Measurements from ENCODE around the gene GLDC.
"Not testable (repeated sequence)": the region's sequence is repeated elsewhere in the genome, so short reads cannot be mapped to it uniquely, and the experiment has no call there.

The GLDC gene

GRCh38 chr9:6645355-6646292 lies at the start of gene GLDC:
Gene GLDC (minus strand): TSS chr9:6645729. CDS start chr9:6645499, 230 bp downstream.
- peak; percentile 67 for DNase-seq

- DNase-seq: no peak
Measured at GRCh38 chr9:6692881-6693361, 47.4 kb upstream of the GLDC start.

DNA sequence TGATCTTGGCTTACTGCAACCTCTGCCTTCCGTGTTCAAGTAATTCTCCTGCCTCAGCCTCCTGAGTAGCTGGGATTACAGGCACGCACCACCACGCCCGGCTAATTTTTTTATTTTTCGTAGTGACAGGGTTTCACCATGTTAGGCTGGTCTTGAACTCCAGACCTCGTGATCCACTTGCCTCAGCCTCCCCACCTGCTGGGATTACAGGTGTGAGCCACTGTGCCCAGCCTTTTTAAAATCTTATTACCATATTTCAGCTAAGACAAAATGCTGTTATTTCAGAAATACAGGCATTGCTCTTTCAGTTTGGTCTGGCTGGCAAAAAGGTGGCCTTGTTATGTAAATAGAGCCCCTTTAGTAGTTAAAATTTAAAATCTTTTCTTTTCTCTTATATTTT lies 46.9 kb upstream of the GLDC start:
- DNase-seq: no peak

DNA sequence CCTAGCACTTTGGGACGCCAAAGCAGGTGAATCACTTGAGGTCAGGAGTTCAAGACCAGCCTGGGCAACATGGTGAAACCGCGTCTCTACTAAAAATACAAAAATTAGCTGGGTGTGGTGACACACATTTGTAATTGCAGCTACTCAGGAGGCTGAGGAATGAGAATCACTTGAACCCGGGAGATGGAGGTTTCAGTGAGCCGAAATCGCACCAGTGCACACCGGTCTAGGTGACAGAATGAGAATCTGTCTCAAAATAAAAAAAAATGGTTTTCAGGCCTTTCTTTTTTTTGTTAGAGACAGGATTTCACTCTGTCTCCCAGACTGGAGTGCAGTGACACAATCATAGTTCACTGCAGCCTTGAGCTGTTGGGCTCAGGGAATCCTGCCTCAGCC lies 45.1 kb upstream of the GLDC start:
- DNase-seq: not testable (repeated sequence)

DNA sequence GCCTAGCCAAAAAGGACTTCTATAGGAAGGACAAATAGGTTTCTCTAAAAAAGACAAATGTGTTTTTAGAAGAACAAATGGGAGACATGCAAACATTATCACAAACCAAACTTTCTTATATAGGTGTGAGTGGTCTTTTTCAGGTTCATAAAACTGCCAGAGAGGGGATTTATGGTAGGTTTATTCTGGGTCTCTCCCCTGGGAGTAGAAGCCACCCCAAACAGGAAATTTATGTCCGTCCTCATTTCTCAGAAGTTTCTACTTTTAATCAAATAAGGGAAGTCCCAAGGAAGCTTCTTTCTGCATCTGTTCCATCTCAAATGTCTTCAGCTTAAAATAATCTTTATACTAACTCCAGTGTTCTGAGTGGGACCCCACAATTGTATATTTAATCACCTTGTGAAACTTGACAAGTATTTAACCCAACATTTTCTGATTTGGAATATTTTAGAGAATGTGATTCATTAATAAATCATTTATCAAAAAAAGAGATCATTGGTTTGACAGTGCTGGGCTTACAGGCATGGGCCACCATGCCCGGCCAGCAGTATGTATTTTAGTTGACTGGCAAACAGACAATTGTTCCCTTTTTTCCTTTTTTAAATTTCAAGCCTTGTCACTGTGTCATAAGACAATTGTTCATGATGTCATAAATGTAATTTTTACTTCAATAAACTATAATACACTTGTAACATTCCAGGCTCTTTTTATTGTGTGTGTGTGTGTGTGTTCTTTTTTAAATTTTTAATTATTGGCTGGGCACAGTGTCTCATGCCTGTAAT lies 44.6 kb upstream of the GLDC start:
- DNase-seq: no peak

- DNase-seq: no peak
Measured at GRCh38 chr9:6687180-6687579, 41.7 kb upstream of the GLDC start.

- DNase-seq: no peak
Measured at GRCh38 chr9:6686396-6686795, 40.9 kb upstream of the GLDC start.

DNA sequence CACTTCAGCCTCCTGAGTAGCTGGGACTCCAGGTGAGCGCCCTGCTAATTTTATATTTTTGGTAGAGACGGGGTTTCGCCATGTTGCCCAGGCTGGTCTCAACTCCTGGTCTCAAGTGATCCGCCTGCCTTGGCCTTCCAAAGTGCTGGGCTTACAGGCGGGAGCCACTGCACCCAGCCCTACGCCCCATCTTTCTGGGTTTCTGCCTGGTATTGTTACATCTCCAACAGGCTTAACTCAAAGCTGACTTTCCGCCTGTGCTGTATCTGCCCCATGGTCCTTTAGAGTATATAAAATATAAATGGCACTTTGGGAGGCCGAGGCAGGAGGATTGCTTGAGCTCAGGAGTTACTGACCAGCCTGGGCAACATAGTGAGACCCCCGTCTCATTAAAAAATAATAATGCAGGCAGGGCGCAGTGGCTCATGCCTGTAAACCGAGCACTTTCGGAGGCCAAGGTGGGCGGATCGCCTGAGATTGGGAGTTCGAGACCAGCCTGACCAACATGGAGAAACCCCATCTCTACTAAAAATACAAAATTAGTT lies 36.5 kb upstream of the GLDC start:
- no peak for DNase-seq

DNA sequence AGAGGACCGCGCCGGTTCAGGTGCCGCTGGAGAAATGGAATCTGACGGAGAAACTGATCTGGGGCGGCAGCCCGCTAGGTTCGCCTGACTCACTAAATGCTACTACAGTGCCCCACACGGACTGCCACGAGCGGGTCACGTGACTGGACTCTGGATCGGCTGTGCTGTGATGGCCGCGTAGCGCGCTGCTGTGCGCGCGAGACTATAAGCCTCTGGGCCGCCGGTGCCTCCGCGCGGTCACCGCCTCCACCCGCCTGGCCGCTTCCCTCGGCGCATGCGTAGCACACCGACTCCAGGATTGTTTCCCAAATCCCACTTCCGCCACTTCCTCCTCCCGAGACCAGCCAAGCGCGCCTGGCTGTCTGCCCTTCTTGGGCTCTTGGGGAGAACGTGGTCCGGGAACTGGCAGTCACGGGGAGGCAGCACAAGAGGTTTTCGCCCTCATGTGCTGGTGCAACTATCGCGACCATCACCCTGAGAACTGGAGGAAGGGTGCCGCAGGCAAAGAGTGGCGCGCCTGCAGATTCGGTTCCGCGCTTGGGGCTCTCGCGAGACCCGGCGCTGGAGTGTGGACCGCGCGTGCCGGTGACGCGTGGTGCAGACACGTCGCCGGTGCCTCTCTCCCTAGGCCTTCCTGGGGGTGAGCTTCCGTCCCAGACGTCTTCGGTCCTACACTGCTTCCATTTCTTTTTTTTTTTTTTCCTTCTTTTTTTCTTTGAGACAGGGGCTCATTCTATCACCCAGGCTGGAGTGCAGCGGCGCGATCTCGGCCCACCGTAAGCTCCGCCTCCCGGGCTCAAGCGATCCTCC lies 35.8 kb upstream of the GLDC start:
- peak; percentile 75 for DNase-seq

DNA sequence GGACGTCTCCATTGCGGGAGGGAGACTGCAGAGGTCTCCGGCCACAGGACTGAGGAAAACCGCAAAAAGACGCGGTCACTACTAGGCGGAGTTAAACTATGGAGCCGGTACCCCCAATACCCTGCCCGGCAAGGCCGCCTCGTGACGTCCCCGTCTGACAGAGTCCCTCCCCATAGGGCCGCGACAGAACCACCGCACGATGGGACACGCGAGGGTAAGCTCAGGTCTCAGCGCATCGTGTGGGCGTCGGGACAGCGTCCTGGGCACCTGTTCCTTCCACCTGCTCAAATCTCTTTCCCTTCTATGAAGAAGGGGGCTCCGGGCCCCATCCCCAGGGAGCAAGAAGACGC lies 35.2 kb upstream of the GLDC start:
- DNase-seq: no peak

DNA sequence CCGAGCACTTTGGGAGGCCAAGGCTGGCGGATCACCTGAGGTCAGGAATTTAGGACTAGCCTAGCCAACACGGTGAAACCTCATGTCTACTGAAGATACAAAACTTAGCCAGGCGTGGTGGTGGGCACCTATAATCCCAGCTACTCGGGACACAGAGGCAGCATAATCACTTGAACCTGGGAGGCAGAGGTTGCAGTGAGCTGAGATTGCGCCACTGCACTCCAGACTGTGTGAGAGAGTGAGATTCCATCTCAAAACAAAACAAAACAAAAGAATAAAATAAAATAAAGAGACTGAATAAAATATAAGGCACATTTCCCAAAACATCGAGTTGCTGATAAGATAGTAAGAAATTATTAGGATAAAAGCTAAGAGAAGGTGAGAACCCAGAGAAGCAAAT lies 32.3 kb upstream of the GLDC start:
- no peak for DNase-seq

DNA sequence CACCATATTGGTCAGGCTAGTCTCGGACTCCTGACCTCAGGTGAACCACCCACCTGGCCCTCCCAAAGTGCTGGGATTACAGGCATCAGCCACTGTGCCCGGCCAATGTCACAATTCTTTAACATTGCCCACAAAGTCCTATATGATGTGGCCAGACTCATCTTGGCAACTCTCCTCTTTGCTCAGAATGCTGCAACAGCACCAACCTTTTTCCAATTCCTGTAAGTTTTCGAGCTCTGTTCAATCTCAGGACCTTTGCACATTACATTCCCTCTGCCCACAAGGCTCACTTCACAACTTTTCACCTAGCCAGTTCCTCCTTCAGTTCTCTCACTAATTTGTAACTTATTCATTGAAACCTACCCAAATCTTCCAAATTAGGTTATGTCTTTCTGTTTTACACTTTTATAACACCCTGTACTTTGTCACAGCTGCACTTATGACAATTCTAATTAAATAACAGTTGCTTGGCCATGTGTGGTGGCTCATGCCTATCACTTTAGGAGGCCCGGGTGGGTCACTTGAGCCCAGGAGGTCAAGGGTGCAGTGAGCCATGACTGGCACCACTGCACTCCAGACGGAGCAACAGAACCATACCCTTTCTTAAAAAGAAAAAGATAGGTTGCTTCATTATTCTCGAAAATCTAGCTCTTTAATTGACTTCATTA lies 30.9 kb upstream of the GLDC start:
- no peak for DNase-seq

- no peak for DNase-seq
Measured at GRCh38 chr9:6675268-6675667, 29.7 kb upstream of the GLDC start.

GRCh38 chr9:6673326-6674025 lies 27.9 kb upstream of the GLDC start:
- DNase-seq: no peak

- no peak for DNase-seq
Measured at GRCh38 chr9:6672118-6672517, 26.6 kb upstream of the GLDC start.

- DNase-seq: no peak
Measured at GRCh38 chr9:6671416-6671815, 25.9 kb upstream of the GLDC start.

DNA sequence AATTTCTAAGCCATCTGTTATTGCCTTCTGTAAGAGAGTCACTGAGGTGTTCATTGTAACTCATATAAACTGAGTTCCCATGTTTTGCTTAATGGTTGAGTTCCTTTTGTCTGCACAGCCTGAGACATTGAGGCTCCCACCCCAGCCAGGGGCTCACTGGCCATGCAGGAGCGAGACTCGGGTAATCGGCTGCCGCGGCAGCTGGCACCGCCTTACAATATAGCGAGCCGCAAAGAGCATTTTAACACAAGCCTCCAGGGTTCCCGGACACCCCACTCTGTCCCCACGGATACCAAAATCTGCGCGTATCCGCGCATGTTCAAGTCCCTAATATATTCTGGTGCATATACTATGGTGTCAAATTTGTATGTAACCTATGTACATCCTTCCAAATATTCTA lies 24.4 kb upstream of the GLDC start:
- DNase-seq: no peak

DNA sequence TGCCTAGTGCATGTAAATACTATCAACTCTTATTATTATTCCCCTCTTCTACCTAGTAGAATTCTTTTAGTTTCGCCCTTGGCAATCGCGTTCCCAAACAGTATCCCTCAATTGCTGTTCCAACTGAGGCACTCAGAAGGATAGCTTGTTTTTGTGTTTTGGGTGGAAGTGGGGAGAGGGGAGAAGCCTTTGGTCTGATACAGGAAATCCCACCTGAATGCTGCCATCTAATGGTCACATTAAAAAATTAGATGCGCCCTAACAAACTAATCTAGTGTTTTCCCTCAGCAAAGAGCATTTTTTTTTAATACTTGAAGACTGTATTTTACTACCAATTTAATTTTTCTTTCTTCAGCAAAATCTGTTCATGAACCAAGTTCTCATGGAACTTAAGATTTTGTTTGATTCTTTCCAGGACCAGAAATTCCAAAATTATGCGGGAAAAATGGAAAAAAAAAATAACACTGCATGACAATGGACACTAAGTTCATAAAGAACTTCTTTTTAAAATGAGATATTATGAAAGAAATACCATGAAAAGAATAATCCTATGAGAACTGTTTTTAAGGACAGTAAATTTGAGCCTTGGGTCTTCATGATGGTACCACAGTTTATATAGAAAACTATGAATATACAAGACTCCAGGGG lies 22.2 kb upstream of the GLDC start:
- no peak for DNase-seq

DNA sequence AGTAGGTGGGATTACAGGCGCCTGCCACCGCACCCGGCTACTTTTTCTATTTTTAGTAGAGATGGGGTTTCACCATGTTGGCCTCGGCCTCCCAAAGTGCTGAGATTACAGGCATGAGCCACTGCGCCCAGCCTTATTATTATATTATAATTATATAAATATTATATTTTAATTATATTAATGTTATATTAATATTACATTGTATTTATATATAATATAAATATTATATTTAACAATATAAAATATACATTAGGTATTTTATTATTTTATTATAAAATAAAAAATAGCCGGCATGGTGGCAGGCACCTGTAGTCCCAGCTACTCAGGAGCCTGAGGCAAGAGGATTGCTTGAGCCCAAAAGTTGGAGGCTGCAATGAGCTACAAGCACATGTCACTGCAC lies 21.6 kb upstream of the GLDC start:
- DNase-seq: no peak

- DNase-seq: no peak
Measured at GRCh38 chr9:6665628-6666027, 20.1 kb upstream of the GLDC start.

DNA sequence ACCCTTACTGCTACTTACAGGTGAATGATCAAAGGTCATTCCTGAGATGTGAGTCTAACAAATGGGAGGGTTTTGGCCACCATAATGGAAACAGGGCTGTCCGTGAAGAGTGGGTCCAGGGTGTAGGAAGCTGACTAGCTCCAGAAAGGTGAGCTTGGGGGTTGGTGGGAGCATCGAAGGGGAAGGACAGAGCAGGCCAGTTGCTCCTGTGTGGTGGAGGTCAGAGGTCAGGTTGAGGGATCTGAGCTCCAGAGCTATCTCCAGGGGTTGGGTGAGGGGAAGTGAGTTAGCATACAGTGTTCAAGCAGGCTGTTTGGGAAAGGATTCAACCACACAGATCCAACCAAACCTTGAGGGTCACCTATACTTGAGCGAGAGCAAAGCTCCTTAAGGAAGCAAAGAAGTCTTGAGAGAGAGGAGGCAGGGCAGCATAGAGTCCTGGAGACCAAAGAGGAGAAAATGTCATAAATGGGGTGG lies 18.7 kb upstream of the GLDC start:
- DNase-seq: no peak
